Measurements from ENCODE around the gene LCN12.

Gene LCN12

DNA sequence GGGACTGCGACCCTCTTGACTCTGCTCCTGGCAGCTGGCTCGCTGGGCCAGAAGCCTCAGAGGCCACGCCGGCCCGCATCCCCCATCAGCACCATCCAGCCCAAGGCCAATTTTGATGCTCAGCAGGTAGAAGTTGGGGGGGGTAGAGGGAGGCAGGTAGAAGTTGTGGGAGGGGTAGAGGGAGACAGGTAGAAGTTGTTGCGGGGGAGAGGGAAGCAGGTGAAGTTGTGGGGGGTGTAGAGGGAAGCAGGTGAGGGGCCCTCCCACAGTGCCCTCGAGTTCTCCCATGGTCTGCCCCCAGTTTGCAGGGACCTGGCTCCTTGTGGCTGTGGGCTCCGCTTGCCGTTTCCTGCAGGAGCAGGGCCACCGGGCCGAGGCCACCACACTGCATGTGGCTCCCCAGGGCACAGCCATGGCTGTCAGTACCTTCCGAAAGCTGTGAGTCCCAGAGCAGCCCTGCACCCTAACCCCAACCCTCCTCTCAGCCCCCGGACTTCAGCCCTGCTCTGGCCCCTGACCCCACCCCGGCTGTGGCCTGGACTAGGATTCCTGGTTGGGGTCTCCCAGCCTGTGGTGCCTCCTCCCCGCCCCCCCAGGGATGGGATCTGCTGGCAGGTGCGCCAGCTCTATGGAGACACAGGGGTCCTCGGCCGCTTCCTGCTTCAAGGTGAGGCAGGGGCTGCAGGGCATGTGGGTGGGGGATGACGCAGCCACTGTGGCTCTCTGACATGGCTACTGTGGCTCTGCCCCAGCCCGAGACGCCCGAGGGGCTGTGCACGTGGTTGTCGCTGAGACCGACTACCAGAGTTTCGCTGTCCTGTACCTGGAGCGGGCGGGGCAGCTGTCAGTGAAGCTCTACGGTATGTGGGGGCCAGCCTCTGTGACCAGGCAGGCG lies 6.5 kb upstream of the LCN12 start:
- no peak for DNase-seq (ENCODE audit: low spot score)

DNA sequence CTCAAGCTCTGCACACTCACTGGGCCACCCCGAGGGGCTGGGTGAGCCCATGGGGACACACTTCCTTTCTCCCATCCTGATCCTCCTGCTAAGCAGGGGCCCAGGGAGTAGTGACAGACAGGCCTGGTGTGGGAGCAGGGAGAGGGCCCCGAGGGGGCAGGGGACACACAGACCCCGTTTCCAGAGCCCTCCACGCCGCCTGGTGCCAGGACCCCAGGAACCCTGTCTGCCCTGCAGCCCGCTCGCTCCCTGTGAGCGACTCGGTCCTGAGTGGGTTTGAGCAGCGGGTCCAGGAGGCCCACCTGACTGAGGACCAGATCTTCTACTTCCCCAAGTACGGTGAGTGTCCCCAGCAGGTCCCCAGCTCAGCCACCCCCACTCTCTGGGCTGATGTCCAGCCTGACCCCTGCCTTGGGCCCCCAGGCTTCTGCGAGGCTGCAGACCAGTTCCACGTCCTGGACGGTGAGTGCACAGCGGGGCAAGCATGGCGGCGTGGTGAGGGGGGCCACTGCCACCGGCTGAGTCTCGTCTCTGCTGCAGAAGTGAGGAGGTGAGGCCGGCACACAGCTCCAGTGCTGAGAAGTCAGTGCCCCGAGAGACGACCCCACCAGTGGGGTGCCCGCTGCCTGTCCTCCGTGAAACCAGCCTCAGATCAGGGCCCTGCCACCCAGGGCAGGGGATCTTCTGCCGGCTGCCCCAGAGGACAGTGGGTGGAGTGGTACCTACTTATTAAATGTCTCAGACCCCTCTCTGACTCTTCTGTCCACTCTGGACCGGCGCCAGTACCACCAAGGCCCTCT lies 5.6 kb upstream of the LCN12 start:
- DNase-seq (ENCODE audit: low spot score): no peak

GRCh38 chr9:136947028-136947891 lies 4.8 kb upstream of the LCN12 start:
- DNase-seq (ENCODE audit: low spot score): no peak

- no peak for DNase-seq (ENCODE audit: low spot score)
These were observed 4.0 kb upstream of the LCN12 start for GRCh38 chr9:136947955-136948510.

DNA sequence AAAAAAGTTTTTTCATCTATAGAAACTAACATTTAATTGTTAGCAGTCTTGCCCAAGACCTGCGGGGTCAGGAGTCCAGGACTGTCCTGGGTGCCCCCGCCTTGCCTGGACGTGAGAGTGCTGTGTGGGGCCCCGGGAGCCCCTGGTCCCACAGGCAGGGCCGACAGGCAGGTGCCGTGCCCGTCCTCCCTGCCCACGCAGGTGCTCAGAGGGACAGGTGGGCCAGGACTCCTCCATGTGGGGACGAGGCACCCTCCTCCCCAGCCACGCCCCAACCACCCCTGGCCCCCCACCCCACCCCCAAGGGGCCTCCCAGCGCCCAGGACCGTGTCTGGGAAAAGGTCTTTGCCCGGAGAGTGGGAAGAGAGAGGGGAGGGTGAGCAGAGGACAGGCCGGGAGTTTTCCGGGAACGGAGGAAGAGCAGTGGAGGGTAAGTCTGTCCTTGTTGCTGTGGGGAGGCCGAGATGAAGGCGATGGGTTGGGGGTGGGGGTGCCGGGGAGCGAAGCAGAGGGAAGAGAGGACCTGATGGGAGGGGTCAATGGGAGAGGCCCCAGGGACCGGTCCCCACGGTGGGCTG lies 2.7 kb upstream of the LCN12 start:
- no peak for DNase-seq (ENCODE audit: low spot score)

- peak; percentile 97 for DNase-seq (ENCODE audit: low spot score)
These were observed 2.0 kb upstream of the LCN12 start for GRCh38 chr9:136949817-136950655.

DNA sequence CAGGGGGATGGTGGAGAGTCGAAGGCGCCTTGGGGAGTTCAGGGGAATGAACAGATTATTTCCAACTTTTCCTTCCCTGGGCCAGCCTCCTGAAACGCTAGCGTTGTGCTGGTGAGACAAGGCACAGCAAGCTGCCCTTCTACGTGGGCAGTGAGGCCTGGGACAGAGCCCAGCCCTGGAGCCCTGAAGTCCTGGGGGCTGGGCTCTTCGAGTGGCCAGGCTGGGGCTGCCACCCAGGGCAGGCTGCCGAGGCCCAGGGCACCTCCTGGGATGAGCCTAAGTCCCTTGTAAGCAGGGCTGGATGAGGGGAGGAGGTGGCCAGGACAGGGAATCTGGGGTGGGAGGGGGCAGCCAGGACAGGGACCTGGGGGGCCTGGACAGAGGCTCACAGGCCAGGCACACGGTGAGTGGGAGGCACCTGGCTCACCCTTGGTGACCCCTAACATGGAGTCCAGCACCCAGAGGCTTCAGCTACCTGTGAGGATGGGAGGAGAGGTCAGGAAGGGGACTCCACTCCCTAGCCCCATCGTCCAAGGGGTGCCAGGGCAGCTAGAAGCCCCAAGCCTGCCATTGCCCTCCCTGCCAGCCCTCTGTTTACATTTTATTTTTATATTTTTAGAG lies 1.3 kb upstream of the LCN12 start:
- DNase-seq (ENCODE audit: low spot score): no peak

- DNase-seq (ENCODE audit: low spot score): no peak
These were observed 313 bp downstream of the LCN12 start for GRCh38 chr9:136952321-136952850.

DNA sequence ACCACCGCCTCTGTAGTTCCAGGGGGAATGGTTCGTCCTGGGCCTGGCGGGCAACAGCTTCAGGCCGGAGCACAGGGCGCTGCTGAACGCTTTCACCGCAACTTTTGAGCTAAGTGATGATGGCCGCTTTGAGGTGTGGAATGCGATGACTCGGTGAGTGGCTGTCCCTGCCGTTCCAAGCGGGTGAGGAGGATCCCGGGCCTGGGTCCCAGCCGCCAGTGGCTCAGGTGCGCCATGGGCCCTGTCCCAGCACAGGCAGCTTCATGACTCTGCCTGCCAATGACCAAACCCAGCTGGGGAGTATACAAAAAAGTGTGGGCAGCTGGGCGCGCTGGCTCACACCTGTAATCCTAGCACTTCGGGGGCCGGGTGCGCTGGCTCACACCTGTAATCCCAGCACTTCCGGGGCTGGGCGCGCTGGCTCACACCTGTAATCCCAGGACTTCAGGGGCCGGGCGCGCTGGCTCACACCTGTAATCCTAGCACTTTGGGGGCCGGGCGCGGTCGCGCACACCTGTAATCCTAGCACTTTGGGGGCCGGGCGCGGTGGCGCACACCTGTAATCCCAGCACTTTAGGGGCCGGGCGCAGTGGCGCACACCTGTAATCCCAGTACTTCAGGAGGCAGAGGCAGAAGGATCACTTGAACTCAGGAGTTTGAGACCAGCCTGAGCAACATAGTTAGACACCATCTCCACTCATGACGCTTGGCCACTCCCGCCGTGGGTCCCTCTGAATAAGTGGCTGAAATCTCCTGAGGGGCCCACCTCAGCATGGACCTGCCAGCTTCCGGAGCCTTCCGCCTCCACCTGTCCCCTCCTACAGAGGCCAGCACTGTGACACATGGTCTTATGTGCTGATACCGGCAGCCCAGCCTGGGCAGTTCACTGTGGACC lies 1.1 kb downstream of the LCN12 start:
- no peak for DNase-seq (ENCODE audit: low spot score)

DNA sequence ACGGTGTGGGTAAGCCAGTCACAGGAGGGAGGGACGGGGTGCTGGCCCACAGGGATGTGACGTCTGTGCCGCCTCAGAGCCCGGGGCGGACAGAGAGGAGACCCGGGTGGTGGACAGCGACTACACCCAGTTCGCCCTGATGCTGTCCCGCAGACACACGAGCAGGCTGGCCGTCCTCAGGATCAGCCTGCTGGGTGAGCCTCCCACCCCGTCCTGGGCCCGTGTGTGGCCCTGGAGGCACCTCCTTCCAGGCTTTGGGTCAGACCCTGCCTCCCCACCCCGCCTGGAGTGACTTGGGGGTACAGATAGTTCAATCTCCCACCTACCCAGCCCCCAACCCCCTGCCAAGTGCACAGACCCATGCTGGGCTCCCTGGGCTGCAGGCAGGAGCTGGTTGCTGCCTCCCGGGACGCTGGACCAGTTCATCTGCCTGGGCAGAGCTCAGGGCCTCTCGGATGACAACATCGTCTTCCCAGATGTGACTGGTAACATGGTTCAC lies 1.7 kb downstream of the LCN12 start:
- no peak for DNase-seq (ENCODE audit: low spot score)

DNA sequence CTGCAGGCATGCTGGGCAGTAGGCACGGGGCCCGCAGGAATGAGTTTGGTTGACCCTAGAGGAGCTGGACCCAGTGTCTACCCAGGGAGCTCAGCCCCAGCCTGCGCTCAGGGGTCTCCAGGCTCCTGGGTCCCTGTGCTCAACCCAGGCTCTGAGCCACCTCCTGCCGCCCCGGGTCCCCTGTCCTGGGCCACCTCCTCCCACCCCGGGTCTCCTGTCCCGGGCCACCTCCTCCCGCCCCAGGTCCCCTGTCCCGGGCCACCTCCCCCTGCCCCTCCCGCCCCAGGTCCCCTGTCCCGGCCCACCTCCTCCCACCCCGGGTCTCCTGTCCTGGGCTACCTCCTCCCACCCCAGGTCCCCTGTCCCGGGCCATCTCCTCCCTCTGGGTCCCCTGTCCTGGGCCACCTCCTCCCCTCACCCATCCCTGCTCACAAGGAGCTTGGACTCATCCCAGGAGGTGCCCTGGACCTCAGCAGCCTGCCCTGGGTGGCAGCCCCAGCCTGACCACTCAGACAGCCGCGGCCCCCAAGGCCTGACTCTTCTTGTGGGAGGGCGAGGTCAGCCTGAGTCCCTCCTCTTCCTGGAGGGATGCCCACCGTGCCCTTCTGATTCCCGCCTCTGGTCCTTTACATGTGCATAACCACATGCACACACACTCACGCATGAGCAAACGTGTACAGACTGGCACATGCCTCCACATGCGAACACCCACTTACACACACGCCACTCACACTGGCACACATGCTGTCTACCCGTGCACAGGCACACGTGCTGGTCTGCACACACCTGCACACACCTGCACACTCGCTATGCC lies 2.4 kb downstream of the LCN12 start:
- no peak for DNase-seq (ENCODE audit: low spot score)

GRCh38 chr9:136955202-136955942 lies 3.3 kb downstream of the LCN12 start:
- DNase-seq (ENCODE audit: low spot score): no peak

DNA sequence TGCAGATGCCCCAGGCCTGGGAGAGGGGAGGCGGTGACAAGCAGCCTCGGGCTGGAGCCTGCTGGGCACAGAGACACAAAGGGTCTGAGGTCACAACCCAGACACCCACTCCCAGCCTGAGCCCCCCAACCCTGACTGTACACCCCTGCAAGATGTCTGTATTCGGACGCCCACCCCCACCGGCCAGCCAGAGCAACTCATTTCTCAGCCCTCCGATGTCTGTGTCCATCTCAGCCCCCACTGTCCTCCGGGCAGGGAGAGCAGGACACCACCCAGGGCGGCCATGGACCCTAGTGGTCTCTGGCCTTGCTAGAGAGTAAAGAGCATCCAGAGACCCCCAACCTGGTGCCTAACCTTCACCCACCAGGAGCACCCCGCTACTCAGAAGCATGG lies 3.9 kb downstream of the LCN12 start:
- no peak for DNase-seq (ENCODE audit: low spot score)

- DNase-seq (ENCODE audit: low spot score): no peak
These were observed 4.5 kb downstream of the LCN12 start for GRCh38 chr9:136956604-136957003.

DNA sequence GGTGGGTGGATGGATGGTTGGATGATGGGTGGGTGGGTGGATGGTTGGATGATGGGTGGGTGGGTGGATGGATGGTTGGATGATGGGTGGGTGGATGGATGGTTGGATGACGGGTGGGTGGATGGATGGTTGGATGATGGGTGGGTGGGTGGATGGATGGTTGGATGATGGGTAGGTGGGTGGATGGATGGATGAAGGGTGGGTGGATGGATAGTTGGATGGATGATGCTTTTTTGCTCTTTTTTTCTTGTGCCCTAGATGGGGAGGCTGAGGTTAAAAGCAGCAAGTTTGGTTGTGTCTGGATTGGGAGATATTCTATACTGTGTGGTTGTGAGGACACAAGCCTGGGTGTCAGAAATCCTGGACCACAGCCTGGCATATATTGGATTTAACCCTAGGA lies 5.4 kb downstream of the LCN12 start:
- DNase-seq (ENCODE audit: low spot score): no peak

DNA sequence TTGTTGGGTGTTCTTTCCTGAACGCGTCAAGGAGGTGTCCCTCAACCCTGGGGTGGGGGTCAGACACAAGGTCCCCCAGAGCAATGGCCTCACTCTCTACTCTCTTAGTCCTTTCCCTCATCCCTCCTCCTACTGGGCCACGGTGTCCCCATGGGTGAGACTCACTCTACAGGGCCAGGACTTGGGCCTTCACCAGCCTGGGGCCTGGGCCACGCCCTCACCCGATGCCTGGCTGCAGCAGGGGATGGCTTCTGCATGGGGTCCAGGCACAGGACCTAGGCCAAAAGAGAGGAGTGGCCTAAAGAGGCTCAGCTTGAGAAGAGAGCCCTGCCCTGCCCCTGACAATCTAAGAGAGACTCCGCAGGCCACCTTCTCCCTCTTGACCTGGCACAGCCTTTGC lies 5.8 kb downstream of the LCN12 start:
- no peak for DNase-seq (ENCODE audit: low spot score)

DNA sequence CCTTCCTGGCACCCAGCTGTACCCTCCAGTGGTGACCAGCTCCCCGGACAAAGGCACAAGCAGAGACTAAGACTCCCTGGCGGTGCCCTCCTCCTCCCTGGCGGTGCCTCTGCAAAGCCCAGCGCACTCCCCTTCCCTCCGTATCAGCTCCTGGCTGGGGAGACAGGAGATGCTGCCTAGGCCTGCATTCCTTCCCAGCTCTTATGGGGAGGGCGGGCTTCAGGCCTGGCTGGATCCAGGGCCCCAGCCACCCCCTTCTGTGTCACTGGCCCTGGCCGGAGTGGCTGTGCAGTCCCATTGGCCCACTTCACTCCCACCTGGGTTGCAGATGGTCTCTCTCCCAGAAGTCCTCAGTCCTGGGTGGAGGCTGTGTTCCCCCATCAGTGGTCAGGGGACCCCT lies 6.4 kb downstream of the LCN12 start:
- DNase-seq (ENCODE audit: low spot score): no peak
